SK-N-SH treated with all-trans-retinoic acid at 6 μM for 48 hours (cell line): ENCODE data around the gene CLDN5.

Source experiments
- ATAC-seq: fragments of 200-7000 bp; cut with Tn5 transposase; 3 replicates; pipeline ENCODE4 v1.9.1; 2020; ENCODE audit warnings: mild to moderate bottlenecking, moderate library complexity
- ARNTL ChIP-seq: fragments of 450-650 bp; formaldehyde crosslinking; IDR thresholded peaks from 2 replicates; pipeline ENCODE4 v1.5.0; 2020; ENCODE audit warnings: low read depth, mild to moderate bottlenecking, moderate library complexity, borderline replicate concordance
- CREB5 ChIP-seq: fragments of 250-450 bp; sonication (Bioruptor Pico); IDR thresholded peaks from 2 replicates; pipeline ENCODE4 v1.5.1; 2020; ENCODE audit warnings: low read depth, mild to moderate bottlenecking, moderate library complexity
- CSDC2 ChIP-seq: fragments of 250-450 bp; sonication (Bioruptor Pico); IDR thresholded peaks from 2 replicates; pipeline ENCODE4 v1.5.0; 2020; ENCODE audit warnings: mild to moderate bottlenecking, moderate library complexity
- CSRNP3 ChIP-seq: fragments of 250-450 bp; sonication (Bioruptor Pico); IDR thresholded peaks from 2 replicates; pipeline ENCODE4 v1.5.1; 2021; ENCODE audit warnings: mild to moderate bottlenecking, moderate library complexity
- ESRRG ChIP-seq: fragments of 250-450 bp; sonication (Bioruptor Pico); IDR thresholded peaks from 2 replicates; pipeline ENCODE4 v1.6.1; 2021; ENCODE audit warnings: mild to moderate bottlenecking
- GLIS3 ChIP-seq: fragments of 250-450 bp; sonication (Bioruptor Pico); IDR thresholded peaks from 2 replicates; pipeline ENCODE4 v1.5.0; 2020; ENCODE audit warnings: mild to moderate bottlenecking, moderate library complexity
- ISL1 ChIP-seq: fragments of 250-450 bp; sonication (Bioruptor Pico); IDR thresholded peaks from 2 replicates; pipeline ENCODE4 v2.1.2; 2022; ENCODE audit warnings: mild to moderate bottlenecking, moderate library complexity
- OSR1 ChIP-seq: fragments of 250-450 bp; sonication (Bioruptor Pico); IDR thresholded peaks from 2 replicates; pipeline ENCODE4 v1.8.0; 2022; ENCODE audit warnings: moderate library complexity, mild to moderate bottlenecking, inconsistent platforms
- PATZ1 ChIP-seq: fragments of 250-450 bp; sonication (Bioruptor Pico); IDR thresholded peaks from 2 replicates; pipeline ENCODE4 v1.8.0; 2020; ENCODE audit warnings: mild to moderate bottlenecking, moderate library complexity, borderline replicate concordance
- POU6F1 ChIP-seq: fragments of 250-450 bp; sonication (Bioruptor Pico); IDR thresholded peaks from 2 replicates; pipeline ENCODE4 v1.8.0; 2021; ENCODE audit warnings: low read depth, mild to moderate bottlenecking, moderate library complexity, borderline replicate concordance
- PPARA ChIP-seq: fragments of 250-450 bp; sonication (Bioruptor Pico); IDR thresholded peaks from 2 replicates; pipeline ENCODE4 v1.5.0; 2020; ENCODE audit warnings: mild to moderate bottlenecking, borderline replicate concordance
- RARB ChIP-seq: fragments of 250-450 bp; sonication (Bioruptor Pico); IDR thresholded peaks from 2 replicates; pipeline ENCODE4 v1.8.0; 2021; ENCODE audit warnings: mild to moderate bottlenecking, moderate library complexity
- TCF4 ChIP-seq: fragments of 250-450 bp; sonication (Bioruptor Pico); IDR thresholded peaks from 2 replicates; pipeline ENCODE4 v1.8.0; 2021; ENCODE audit warnings: mild to moderate bottlenecking, moderate library complexity, borderline replicate concordance
- TOX ChIP-seq: fragments of 250-450 bp; sonication (Bioruptor Pico); IDR thresholded peaks from 2 replicates; pipeline ENCODE4 v1.8.0; 2021; ENCODE audit warnings: mild to moderate bottlenecking, moderate library complexity, borderline replicate concordance
- TSHZ2 ChIP-seq: fragments of 250-450 bp; sonication (Bioruptor Pico); IDR thresholded peaks from 2 replicates; pipeline ENCODE4 v1.5.0; 2020; ENCODE audit warnings: mild to moderate bottlenecking, moderate library complexity
- ZC3H10 ChIP-seq: fragments of 250-450 bp; sonication (Bioruptor Pico); IDR thresholded peaks from 2 replicates; pipeline ENCODE4 v1.5.1; 2021; ENCODE audit warnings: mild to moderate bottlenecking, moderate library complexity
- ZFP3 ChIP-seq: fragments of 250-450 bp; sonication (Bioruptor Pico); IDR thresholded peaks from 2 replicates; pipeline ENCODE4 v1.5.0; 2020; ENCODE audit warnings: mild to moderate bottlenecking, moderate library complexity
- ZFP30 ChIP-seq: fragments of 450-650 bp; formaldehyde crosslinking; IDR thresholded peaks from 2 replicates; pipeline ENCODE4 v1.5.0; 2022; ENCODE audit warnings: mild to moderate bottlenecking, moderate library complexity
- ZNF70 ChIP-seq: fragments of 450-650 bp; formaldehyde crosslinking; IDR thresholded peaks from 2 replicates; pipeline ENCODE4 v1.5.0; 2020; ENCODE audit warnings: mild to moderate bottlenecking, moderate library complexity
- ZNF8 ChIP-seq: fragments of 450-650 bp; formaldehyde crosslinking; IDR thresholded peaks from 2 replicates; pipeline ENCODE4 v1.5.0; 2020; ENCODE audit warnings: mild to moderate bottlenecking, moderate library complexity

CLDN5 gene

GRCh38 chr22:19477321-19478044 lies 46.7 kb downstream of the CLDN5 start (continued):
- TF ChIP-seq ARNTL (CRISPR knock-in tag), result no peak
- TF ChIP-seq, all 23 proteins: peak for 0

GRCh38 chr22:19476023-19476422 lies 48.2 kb downstream of the CLDN5 start:
- no peak for TF ChIP-seq OSR1 (CRISPR knock-in tag)
- no peak for TF ChIP-seq RARB (CRISPR knock-in tag)
- TF ChIP-seq CREB5, result no peak
- no peak for TF ChIP-seq PPARA (CRISPR knock-in tag)
- no peak for TF ChIP-seq ARNTL (CRISPR knock-in tag)
- TF ChIP-seq POU6F1, result no peak
- TF ChIP-seq ZNF70 (CRISPR knock-in tag), result no peak
- no peak for TF ChIP-seq TOX
- TF ChIP-seq TSHZ2 (CRISPR knock-in tag), result no peak
- TF ChIP-seq CSRNP3 (CRISPR knock-in tag), result no peak
- TF ChIP-seq GLIS3 (CRISPR knock-in tag), result no peak
- no peak for TF ChIP-seq ZFP3
- no peak for TF ChIP-seq ZNF8
- TF ChIP-seq ZC3H10 (CRISPR knock-in tag), result no peak
- TF ChIP-seq TCF4, result no peak
- TF ChIP-seq ESRRG (CRISPR knock-in tag), result no peak
- TF ChIP-seq ZFP30, result no peak
- ATAC-seq, result no peak

- ATAC-seq, result no peak
- no peak for TF ChIP-seq OSR1 (CRISPR knock-in tag)
- TF ChIP-seq ESRRG (CRISPR knock-in tag), result no peak
- no peak for TF ChIP-seq TSHZ2 (CRISPR knock-in tag)
- no peak for TF ChIP-seq ZNF8
- no peak for TF ChIP-seq ISL1 (CRISPR knock-in tag)
- TF ChIP-seq TOX, result no peak
- no peak for TF ChIP-seq CREB5
- no peak for TF ChIP-seq ZFP30
- no peak for TF ChIP-seq PPARA (CRISPR knock-in tag)
- TF ChIP-seq CSDC2 (CRISPR knock-in tag), result no peak
- no peak for TF ChIP-seq PATZ1 (CRISPR knock-in tag)
- TF ChIP-seq GLIS3 (CRISPR knock-in tag), result no peak
- no peak for TF ChIP-seq TCF4
Measured at GRCh38 chr22:19473578-19473977, 50.6 kb downstream of the CLDN5 start.
